H1 (cell line): ENCODE data around the gene CRKL. TPM values are rescaled to one million over a fixed set of nuclear protein-coding genes. Genes with fewer than 3 reads are reported as not detected.

Experiments
- CTCF ChIA-PET: fragments of 300-600 bp; sonication (Branson Sonifier 250); formaldehyde crosslinking; loops from one replicate; lab custom pipeline; 2021; ENCODE audit not compliant: partially characterized antibody; lab: Charles Lee
- POLR2A ChIA-PET: fragments of 300-600 bp; sonication (Branson Sonifier 250); formaldehyde crosslinking; loops from one replicate; lab custom pipeline; 2021; ENCODE audit warnings: inconsistent platforms; ENCODE audit not compliant: partially characterized antibody; lab: Charles Lee
- DNase-seq, 2 experiments: peaks; one replicate each; pipeline versions ENCODE4 v3.0.0 to v3.0.0-alpha.2; 2010 to 2022; ENCODE audit warnings: low spot score in 2 of 2, low read depth in 1 of 2, mixed read lengths in 1 of 2
- FAIRE-seq: peaks from 2 replicates; lab custom pipeline; 2011; peaks lifted over from hg19 to GRCh38; lab: Jason Lieb, UNC
- H2AFZ ChIP-seq: 2 replicates; pipeline ENCODE4 v1.8.1; 2012; ENCODE audit warnings: low read length, inconsistent platforms
- H2AK5ac ChIP-seq: 2 replicates; pipeline ENCODE4 v1.6.1; 2013; ENCODE audit warnings: low read depth, low read length
- H2BK120ac ChIP-seq: replicated peaks from 2 replicates; pipeline ENCODE3; 2013; ENCODE audit warnings: low read depth, low read length, inconsistent platforms
- H2BK12ac ChIP-seq: 2 replicates; pipeline ENCODE4 v1.6.1; 2013; ENCODE audit warnings: low read depth, low read length
- H2BK15ac ChIP-seq: 2 replicates; pipeline ENCODE4 v1.6.1; 2013; ENCODE audit warnings: low read length
- H2BK20ac ChIP-seq: 2 replicates; pipeline ENCODE4 v1.6.1; 2013; ENCODE audit warnings: low read length
- H2BK5ac ChIP-seq: 2 replicates; pipeline ENCODE4 v1.6.1; 2013; ENCODE audit warnings: low read depth, low read length
- H3K14ac ChIP-seq: 2 replicates; pipeline ENCODE4 v1.6.1; 2013; ENCODE audit warnings: inconsistent platforms; ENCODE audit not compliant: insufficient read length
- H3K18ac ChIP-seq: 2 replicates; pipeline ENCODE4 v1.6.1; 2013; ENCODE audit warnings: low read length; ENCODE audit errors: extremely low read depth
- H3K23ac ChIP-seq: 2 replicates; pipeline ENCODE4 v1.6.1; 2013; ENCODE audit warnings: inconsistent platforms; ENCODE audit not compliant: insufficient read length
- H3K23me2 ChIP-seq: 2 replicates; pipeline ENCODE4 v1.6.1; 2013; ENCODE audit warnings: low read depth, low read length
- H3K27ac ChIP-seq: 2 replicates; pipeline ENCODE4 v1.6.1; 2011; ENCODE audit warnings: low read depth, low read length, inconsistent platforms
- H3K27me3 ChIP-seq, 4 experiments: replicated peaks in 1 of 4; 1 replicate in 1 of 4; 2 replicates in 3 of 4; pipeline versions ENCODE4 v1.6.1 to v1.8.1; 2011 to 2013; ENCODE audit warnings: low read length in 3 of 4, mild to moderate bottlenecking in 3 of 4, inconsistent platforms in 2 of 4, mixed read lengths in 2 of 4, moderate library complexity in 1 of 4; ENCODE audit not compliant: control insufficient read depth in 3 of 4, insufficient read depth in 3 of 4; ENCODE audit errors: extremely low read depth in 1 of 4
- H3K36me3 ChIP-seq, 4 experiments: 2 replicates each; pipeline versions ENCODE4 v1.6.1 to v1.8.1; 2011 to 2013; ENCODE audit warnings: mild to moderate bottlenecking in 4 of 4, low read length in 3 of 4, moderate library complexity in 2 of 4, control low read depth in 1 of 4, inconsistent platforms in 1 of 4; ENCODE audit not compliant: insufficient read depth in 4 of 4, control insufficient read depth in 2 of 4
- H3K4ac ChIP-seq: replicated peaks from 2 replicates; pipeline ENCODE3; 2013; ENCODE audit warnings: low read length, low read depth, mixed read lengths, inconsistent platforms; ENCODE audit not compliant: insufficient read length
- H3K4me1 ChIP-seq, 4 experiments: replicated peaks in 1 of 4; 1 replicate in 1 of 4; 2 replicates in 3 of 4; pipeline versions ENCODE4 v1.6.1 to v1.8.1; 2011 to 2013; ENCODE audit warnings: low read length in 3 of 4, inconsistent platforms in 2 of 4, mixed read lengths in 1 of 4; ENCODE audit not compliant: insufficient read depth in 4 of 4, control insufficient read depth in 3 of 4
- H3K4me2 ChIP-seq, 2 experiments: 2 replicates each; pipeline versions ENCODE4 v1.6.1 to v1.8.1; 2011 to 2013; ENCODE audit warnings: low read depth in 2 of 2, low read length in 2 of 2, control low read depth in 1 of 2, inconsistent platforms in 1 of 2, mild to moderate bottlenecking in 1 of 2; ENCODE audit not compliant: insufficient read depth in 1 of 2
- H3K4me3 ChIP-seq, 4 experiments: fragments of 200-600, 300-600 bp in 1 of 4; sonication (generic), shearing (Covaris generic), sonication (Bioruptor Twin) in 1 of 4; 2 replicates each; pipeline versions ENCODE4 v1.5.1 to v1.8.1; 2011 to 2016; ENCODE audit warnings: low read length in 4 of 4, low read depth in 3 of 4, control low read depth in 2 of 4, inconsistent platforms in 2 of 4, mild to moderate bottlenecking in 2 of 4, mixed read lengths in 1 of 4, moderate library complexity in 1 of 4; ENCODE audit not compliant: insufficient read depth in 2 of 4; ENCODE audit errors: extremely low read depth in 1 of 4
- H3K56ac ChIP-seq: replicated peaks from 2 replicates; pipeline ENCODE3; 2013; ENCODE audit warnings: low read depth, mild to moderate bottlenecking, mixed read lengths, low read length, inconsistent platforms; ENCODE audit not compliant: insufficient read length
- H3K79me1 ChIP-seq: 2 replicates; pipeline ENCODE4 v1.6.1; 2013; ENCODE audit warnings: low read depth, low read length, control low read depth
- H3K79me2 ChIP-seq, 2 experiments: 2 replicates each; pipeline versions ENCODE4 v1.6.1 to v1.8.1; 2012 to 2013; ENCODE audit warnings: low read length in 2 of 2, mild to moderate bottlenecking in 2 of 2, inconsistent platforms in 1 of 2; ENCODE audit not compliant: insufficient read depth in 2 of 2, control insufficient read depth in 1 of 2
- H3K9ac ChIP-seq, 4 experiments: replicated peaks in 1 of 4; 1 replicate in 1 of 4; 2 replicates in 3 of 4; pipeline versions ENCODE4 v1.6.1 to v1.8.1; 2011 to 2013; ENCODE audit warnings: low read depth in 3 of 4, low read length in 3 of 4, control low read depth in 2 of 4, mild to moderate bottlenecking in 2 of 4, moderate library complexity in 2 of 4, inconsistent platforms in 1 of 4; ENCODE audit errors: extremely low read depth in 1 of 4
- H3K9me3 ChIP-seq, 2 experiments: 2 replicates each; pipeline versions ENCODE4 v1.6.1 to v1.8.1; 2012 to 2013; ENCODE audit warnings: mild to moderate bottlenecking in 2 of 2, moderate library complexity in 2 of 2, control low read depth in 1 of 2, inconsistent platforms in 1 of 2, low read depth in 1 of 2, low read length in 1 of 2, mixed read lengths in 1 of 2; ENCODE audit not compliant: insufficient read depth in 2 of 2
- H4K20me1 ChIP-seq, 2 experiments: replicated peaks in 1 of 2; 2 replicates each; pipeline versions ENCODE3 to v1.8.1; 2011 to 2013; ENCODE audit warnings: inconsistent platforms in 2 of 2, low read length in 2 of 2, mild to moderate bottlenecking in 1 of 2; ENCODE audit not compliant: insufficient read depth in 2 of 2, control insufficient read depth in 1 of 2
- H4K5ac ChIP-seq: 2 replicates; pipeline ENCODE4 v1.6.1; 2013; ENCODE audit warnings: low read length, low read depth, mixed read lengths, inconsistent platforms; ENCODE audit not compliant: insufficient read length
- H4K8ac ChIP-seq: 2 replicates; pipeline ENCODE4 v1.8.0; 2013; ENCODE audit warnings: mild to moderate bottlenecking, moderate library complexity, low read length, inconsistent platforms; ENCODE audit not compliant: insufficient read depth; ENCODE audit errors: extremely low read depth
- H4K91ac ChIP-seq: replicated peaks from 2 replicates; pipeline ENCODE3; 2013; ENCODE audit warnings: low read length, mixed read lengths, inconsistent platforms; ENCODE audit not compliant: insufficient read length
- ASH2L ChIP-seq: fragments of 200-600, 300-600 bp; sonication (generic); IDR thresholded peaks from one replicate; pipeline ENCODE4 v1.7.1; 2017; ENCODE audit warnings: low read length
- BACH1 ChIP-seq: IDR thresholded peaks from 2 replicates; pipeline ENCODE4 v1.6.1; 2012; ENCODE audit warnings: low read length, improper control_type of control experiment
- BCL11A ChIP-seq, 2 experiments: IDR thresholded peaks; one replicate each; pipeline ENCODE4 v1.6.1; 2011; ENCODE audit warnings: low read depth in 2 of 2, low read length in 2 of 2, mild to moderate bottlenecking in 2 of 2
- EGR1 ChIP-seq: IDR thresholded peaks from 2 replicates; pipeline ENCODE4 v1.6.1; 2011; ENCODE audit warnings: low read depth, low read length, borderline replicate concordance
- KDM4A ChIP-seq: IDR thresholded peaks from one replicate; pipeline ENCODE4 v1.7.1; 2012; ENCODE audit warnings: low read depth, mild to moderate bottlenecking, moderate library complexity, low read length, inconsistent platforms; ENCODE audit not compliant: severe bottlenecking
- MAFK ChIP-seq: IDR thresholded peaks from 2 replicates; pipeline ENCODE4 v1.6.1; 2012; ENCODE audit warnings: low read depth, mild to moderate bottlenecking, improper control_type of control experiment, low read length
- RAD21 ChIP-seq, 2 experiments: IDR thresholded peaks in 1 of 2; conservative IDR thresholded peaks in 1 of 2; 2 replicates each; pipeline ENCODE4 v1.6.1; 2011; ENCODE audit warnings: low read depth in 2 of 2, low read length in 2 of 2, improper control_type of control experiment in 1 of 2, inconsistent platforms in 1 of 2, mild to moderate bottlenecking in 1 of 2, moderate library complexity in 1 of 2
- SIN3A ChIP-seq, 2 experiments: IDR thresholded peaks in 1 of 2; conservative IDR thresholded peaks in 1 of 2; 2 replicates each; pipeline ENCODE4 v1.6.1; 2011 to 2012; ENCODE audit warnings: low read length in 2 of 2, improper control_type of control experiment in 1 of 2, low read depth in 1 of 2, mild to moderate bottlenecking in 1 of 2
- SIRT6 ChIP-seq: IDR thresholded peaks from one replicate; pipeline ENCODE4 v1.7.1; 2012; ENCODE audit warnings: low read length, inconsistent platforms
- SIX5 ChIP-seq: IDR thresholded peaks from 2 replicates; pipeline ENCODE4 v1.6.1; 2011; ENCODE audit warnings: mild to moderate bottlenecking, low read depth, low read length
- SP1 ChIP-seq: IDR thresholded peaks from 2 replicates; pipeline ENCODE4 v1.6.1; 2011; ENCODE audit warnings: low read depth, low read length
- TBP ChIP-seq: IDR thresholded peaks from 2 replicates; pipeline ENCODE4 v1.6.1; 2011; ENCODE audit warnings: low read depth, low read length, improper control_type of control experiment
- WGBS, 2 experiments: shearing (Covaris generic) in 1 of 2; methylation state at CpG; one replicate each; pipeline versions ENCODE4 v1.1.6 to v1.1.7; 2013 to 2015; ENCODE audit warnings: low lambda C conversion rate in 2 of 2, mixed read lengths in 2 of 2, inconsistent platforms in 1 of 2, low coverage in 1 of 2, missing lambda C conversion rate in 1 of 2; ENCODE audit not compliant: insufficient replicate concordance in 2 of 2, insufficient coverage in 1 of 2, insufficient read length in 1 of 2; ENCODE audit errors: extremely low coverage in 1 of 2, missing lambda C conversion rate in 1 of 2; 5-methylcytosine and 5-hydroxymethylcytosine counted together
- polyA plus RNA-seq, 7 experiments: library from polyadenylated mRNA; depleted of rRNA in 3 of 7; stranded (reverse) in 5 of 7; unstranded in 2 of 7; fragments of >200 nt in 5 of 7; fragments of 200-250 nt in 2 of 7; gene quantifications; 1 replicate in 5 of 7; 2 replicates in 1 of 7; 4 replicates in 1 of 7; pipeline versions ENCODE4 v1.2.1 to v1.2.3, GENCODE V29; 2011 to 2013; ENCODE audit warnings: missing spikeins in 2 of 7, mixed read lengths in 2 of 7
- total RNA-seq: library from RNA; stranded (reverse); fragmentation: NEBNext Ultra II Directional; extraction: Animal tissue kit (Norgen Biotek cat#: 25700); gene quantifications from 2 replicates; pipeline ENCODE4 v1.2.1, GENCODE V29; 2021
- TF ChIP-seq, protein P1 (sequence below): IDR thresholded peaks from 2 replicates; pipeline ENCODE4 v1.6.1; 2012; ENCODE audit warnings: inconsistent platforms

CRKL gene
- total and polyA plus RNA-seq, 2 of the 8 experiments (the other 6 are each of a cell fraction or from before 2014, with no cell fraction given), result 34.5 to 94.5 TPM

DNA sequence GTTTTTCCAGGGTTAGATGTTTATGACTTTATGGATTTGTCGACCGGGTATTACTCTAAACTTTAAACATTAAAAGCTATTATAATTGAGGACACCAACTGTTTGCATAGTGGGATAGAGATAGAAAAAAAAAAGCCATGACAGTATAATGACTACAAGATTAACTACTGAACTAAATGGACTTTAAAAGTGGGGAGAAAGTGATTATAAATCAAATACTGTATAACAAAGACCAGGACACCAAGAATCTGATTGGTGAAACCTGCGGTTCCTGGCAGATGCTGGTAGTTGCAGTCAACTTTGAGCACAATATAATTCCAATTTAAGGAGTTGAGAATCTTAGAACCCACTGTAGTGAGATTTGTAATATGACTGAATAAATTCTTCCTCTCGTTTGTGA, 2.5 kb downstream of the CRKL start:
- Histone ChIP-seq H2AFZ (no peak overlapping the region), H4K20me1 (peaks cover 28 to 36% of the 10 kb centered on the region in 2 experiments), H2BK12ac (no peak overlapping the region), H4K5ac (no peak overlapping the region), H3K27me3 (no peaks in the 10 kb centered on the region), H3K9me3 (no peaks in the 10 kb centered on the region), H3K56ac (no peak overlapping the region), H3K9ac (no peak overlapping the region), H2BK15ac (no peak overlapping the region), H3K4me2 (peak overlapping the region; percentile 65 to 79), H2AK5ac (no peak overlapping the region), H3K79me2 (peaks cover 61 to 74% of the 10 kb centered on the region in 2 experiments), H2BK5ac (no peak overlapping the region), H3K4me3 (peak overlapping the region; percentile 92 to 98 (median 96); a peak in 7 of 8 replicates), H3K14ac (no peak overlapping the region), H3K23ac (no peak overlapping the region), H2BK120ac (no peak overlapping the region), H3K36me3 (peaks cover 0 to 2% (median 0%) of the 10 kb centered on the region in 4 experiments; a peak in 1 of 8 replicates), H4K8ac (no peak overlapping the region), H3K18ac (no peak overlapping the region), H3K23me2 (peaks cover 5% of the 10 kb centered on the region; the same call in 1 of the 2 replicates), H3K79me1 (no peaks in the 10 kb centered on the region; the same call in 1 of the 2 replicates), H3K4me1 (peaks cover 0 to 3% (median 1%) of the 10 kb centered on the region in 4 experiments; a peak in 5 of 7 replicates), H3K4ac (no peak overlapping the region), H2BK20ac (no peak overlapping the region), H4K91ac (no peak overlapping the region), H3K27ac (no peak overlapping the region)
- FAIRE-seq (no peak), DNase-seq (no peak)
- ChIA-PET POLR2A (interaction anchor here (1.7 kb wide), 1 partner anchor 12 kb away, joined by 3 read pairs; no protein-coding TSS in a partner anchor), CTCF (interaction anchor here (1.3 to 3.7 kb wide), 2 partner anchors 19 to 34 kb away, joined by 3 to 12 read pairs; no protein-coding TSS in a partner anchor)
- 51% methylated on average over 4 of the region's 4 CpGs; no CpG with 5 or more reads in 1 of the 2 experiments for WGBS, 2 experiments
- no peak for TF ChIP-seq SIRT6
- no peak for TF ChIP-seq EGR1
- TF ChIP-seq BACH1, result no peak
- TF ChIP-seq RAD21 (IDR thresholded peaks at IDR 0.05 in 1 of 2, conservative IDR thresholded peaks at IDR 0.05 in 1 of 2; ENCODE audit: low read depth in 2 of 2, low read length in 2 of 2), result no peak
- TF ChIP-seq ASH2L, result no peak
- TF ChIP-seq KDM4A, result no peak
- no peak for TF ChIP-seq SP1
- TF ChIP-seq SIN3A (conservative IDR thresholded peaks at IDR 0.05 in 1 of 2, IDR thresholded peaks at IDR 0.05 in 1 of 2; ENCODE audit: low read depth in 1 of 2, low read length in 2 of 2), result no peak
- no peak for TF ChIP-seq SIX5
- TF ChIP-seq, protein P1, sequence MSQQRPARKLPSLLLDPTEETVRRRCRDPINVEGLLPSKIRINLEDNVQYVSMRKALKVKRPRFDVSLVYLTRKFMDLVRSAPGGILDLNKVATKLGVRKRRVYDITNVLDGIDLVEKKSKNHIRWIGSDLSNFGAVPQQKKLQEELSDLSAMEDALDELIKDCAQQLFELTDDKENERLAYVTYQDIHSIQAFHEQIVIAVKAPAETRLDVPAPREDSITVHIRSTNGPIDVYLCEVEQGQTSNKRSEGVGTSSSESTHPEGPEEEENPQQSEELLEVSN, result no peak
- no peak for TF ChIP-seq MAFK
- no peak for TF ChIP-seq BCL11A (IDR thresholded peaks at IDR 0.05; ENCODE audit: low read depth in 2 of 2, low read length in 2 of 2)
- no peak for TF ChIP-seq TBP
